Measurements from ENCODE around the gene TMEM231.
"Not testable (repeated sequence)": the region's sequence is repeated elsewhere in the genome, so short reads cannot be mapped to it uniquely, and the experiment has no call there.

Gene TMEM231

GRCh38 chr16:75555707-75556430 lies at the start of gene TMEM231:
TMEM231 (minus strand) TSS chr16:75556252; CDS start chr16:75556209, 43 bp downstream.
- in situ Hi-C loops (cut with HindIII; ENCODE audit: low sequenced_read_pairs) = no loop called here

GRCh38 chr16:75603241-75603640 lies 47.2 kb upstream of the TMEM231 start:
- in situ Hi-C loops (cut with HindIII; ENCODE audit: low sequenced_read_pairs) = no loop called here

GRCh38 chr16:75599452-75600277 lies 43.6 kb upstream of the TMEM231 start:
- in situ Hi-C loops (cut with HindIII; ENCODE audit: low sequenced_read_pairs) = no loop called here

GRCh38 chr16:75593825-75594820 lies 38.1 kb upstream of the TMEM231 start:
- in situ Hi-C loops (cut with HindIII; ENCODE audit: low sequenced_read_pairs) = no loop called here

- in situ Hi-C loops (cut with HindIII; ENCODE audit: low sequenced_read_pairs) = no loop called here
Measured at GRCh38 chr16:75593308-75593707, 37.3 kb upstream of the TMEM231 start.

GRCh38 chr16:75591927-75592326 lies 35.9 kb upstream of the TMEM231 start:
- in situ Hi-C loops (cut with HindIII; ENCODE audit: low sequenced_read_pairs) = not testable (repeated sequence)

- in situ Hi-C loops (cut with HindIII; ENCODE audit: low sequenced_read_pairs) = no loop called here
Measured at GRCh38 chr16:75590920-75591843, 35.1 kb upstream of the TMEM231 start.

- in situ Hi-C loops (cut with HindIII; ENCODE audit: low sequenced_read_pairs) = no loop called here
Measured at GRCh38 chr16:75589306-75589705, 33.3 kb upstream of the TMEM231 start.

GRCh38 chr16:75588716-75589115 lies 32.7 kb upstream of the TMEM231 start:
- in situ Hi-C loops (cut with HindIII; ENCODE audit: low sequenced_read_pairs) = no loop called here

- in situ Hi-C loops (cut with HindIII; ENCODE audit: low sequenced_read_pairs) = no loop called here
Measured at GRCh38 chr16:75584108-75584507, 28.1 kb upstream of the TMEM231 start.

- in situ Hi-C loops (cut with HindIII; ENCODE audit: low sequenced_read_pairs) = no loop called here
Measured at GRCh38 chr16:75579281-75579834, 23.3 kb upstream of the TMEM231 start.

GRCh38 chr16:75578725-75579124 lies 22.7 kb upstream of the TMEM231 start:
- in situ Hi-C loops (cut with HindIII; ENCODE audit: low sequenced_read_pairs) = no loop called here

GRCh38 chr16:75578212-75578611 lies 22.2 kb upstream of the TMEM231 start:
- in situ Hi-C loops (cut with HindIII; ENCODE audit: low sequenced_read_pairs) = no loop called here

GRCh38 chr16:75576384-75576811 lies 20.3 kb upstream of the TMEM231 start:
- in situ Hi-C loops (cut with HindIII; ENCODE audit: low sequenced_read_pairs) = no loop called here

- in situ Hi-C loops (cut with HindIII; ENCODE audit: low sequenced_read_pairs) = no loop called here
Measured at GRCh38 chr16:75575958-75576357, 19.9 kb upstream of the TMEM231 start.

- in situ Hi-C loops (cut with HindIII; ENCODE audit: low sequenced_read_pairs) = no loop called here
Measured at GRCh38 chr16:75573955-75574354, 17.9 kb upstream of the TMEM231 start.

- in situ Hi-C loops (cut with HindIII; ENCODE audit: low sequenced_read_pairs) = no loop called here
Measured at GRCh38 chr16:75572864-75573542, 17.0 kb upstream of the TMEM231 start.

GRCh38 chr16:75570396-75571065 lies 14.5 kb upstream of the TMEM231 start:
- in situ Hi-C loops (cut with HindIII; ENCODE audit: low sequenced_read_pairs) = no loop called here
